Colonic mucosa (tissue), 4 donors: Measurements from ENCODE around the gene PHF12. TPM values are rescaled to one million over a fixed set of nuclear protein-coding genes. Genes with fewer than 3 reads are reported as not detected.

Experiments
- DNase-seq: peaks from one replicate; pipeline ENCODE4 v3.0.0-alpha.2; 2020
- H3K27ac ChIP-seq: fragments of 200-600 bp; one replicate; pipeline ENCODE4 v1.8.0; 2021
- H3K27me3 ChIP-seq: fragments of 200-600 bp; one replicate; pipeline ENCODE4 v1.8.0; 2021
- H3K36me3 ChIP-seq: fragments of 200-600 bp; one replicate; pipeline ENCODE4 v1.8.0; 2021
- H3K4me1 ChIP-seq: fragments of 200-600 bp; one replicate; pipeline ENCODE4 v1.8.0; 2021; ENCODE audit warnings: mild to moderate bottlenecking
- H3K4me3 ChIP-seq: fragments of 200-600 bp; one replicate; pipeline ENCODE4 v1.8.0; 2021
- H3K9ac ChIP-seq, 2 donors: one replicate each; pipeline ENCODE4 v1.7.0; 2013; ENCODE audit warnings: control low read depth in 2 of 2, low read depth in 2 of 2, low read length in 2 of 2
- H3K9me3 ChIP-seq: fragments of 200-600 bp; one replicate; pipeline ENCODE4 v1.8.0; 2021
- CTCF ChIP-seq: fragments of 200-600 bp; IDR thresholded peaks from one replicate; pipeline ENCODE4 v1.8.0; 2022; ENCODE audit warnings: antibody characterized with exemption, mild to moderate bottlenecking
- intact Hi-C: fragments of 100-400 bp; cut with DNase I; formaldehyde crosslinking; loops from one replicate; pipeline ENCODE4 v1.14.1; 2022
- total RNA-seq, 2 donors: library from RNA; stranded (reverse); fragmentation: NEBNext Ultra II Directional in 1 of 2; extraction: Animal tissue kit (Norgen Biotek cat#: 25700) in 1 of 2; gene quantifications; one replicate each; pipeline ENCODE4 v1.2.1, GENCODE V29; 2021
- donor health status: healthy.
- donor health status: DM: no; HTN: no; CAD: no.
- donor health status: DM: no; HTN: no; CAD: no.

The PHF12 gene
- total RNA-seq, 2 donors from 2014 or later = 37.7 to 42.2 TPM

GRCh38 chr17:28918295-28918694 lies 33.0 kb downstream of the PHF12 start:
- Histone ChIP-seq H3K4me1 (no peaks in the 10 kb centered on the region), H3K9me3 (no peaks in the 10 kb centered on the region), H3K27me3 (no peaks in the 10 kb centered on the region), H3K36me3 (peaks cover 18% of the 10 kb centered on the region), H3K9ac (no peak overlapping the region), H3K27ac (no peak overlapping the region), H3K4me3 (no peak overlapping the region)
- DNase-seq = no peak
- TF ChIP-seq CTCF = no peak
- intact Hi-C loops = loop anchor here (5.0 to 10.0 kb wide), 2 partner anchors 63 to 151 kb away; partner anchors contain the start of gene ERAL1

- intact Hi-C loops = loop anchor here (5.0 to 10.0 kb wide), 2 partner anchors 63 to 150 kb away; partner anchors contain the start of gene ERAL1
- H3K9me3 ChIP-seq = no peaks in the 10 kb centered on the region
- H3K4me1 ChIP-seq = no peaks in the 10 kb centered on the region
- peaks cover 22% of the 10 kb centered on the region for H3K36me3 ChIP-seq
- no peak for DNase-seq
- H3K9ac ChIP-seq = no peak overlapping the region
- TF ChIP-seq CTCF = no peak
- no peak overlapping the region for H3K4me3 ChIP-seq
- H3K27ac ChIP-seq = no peak overlapping the region
- H3K27me3 ChIP-seq = no peaks in the 10 kb centered on the region
Measured at GRCh38 chr17:28917465-28917864, 33.9 kb downstream of the PHF12 start.

GRCh38 chr17:28917029-28917428 lies 34.3 kb downstream of the PHF12 start:
- no peak for TF ChIP-seq CTCF
- H3K4me3 ChIP-seq = no peak overlapping the region
- no peaks in the 10 kb centered on the region for H3K9me3 ChIP-seq
- no peaks in the 10 kb centered on the region for H3K27me3 ChIP-seq
- peaks cover 22% of the 10 kb centered on the region for H3K36me3 ChIP-seq
- H3K4me1 ChIP-seq = no peaks in the 10 kb centered on the region
- H3K27ac ChIP-seq = no peak overlapping the region
- intact Hi-C loops = loop anchor here (5.0 to 10.0 kb wide), 2 partner anchors 62 to 150 kb away; partner anchors contain the start of gene ERAL1
- no peak overlapping the region for H3K9ac ChIP-seq
- DNase-seq = no peak

GRCh38 chr17:28916302-28916934 lies 34.9 kb downstream of the PHF12 start:
- intact Hi-C loops = loop anchor here (5.0 to 10.0 kb wide), 2 partner anchors 62 to 149 kb away; partner anchors contain the start of gene ERAL1
- no peaks in the 10 kb centered on the region for H3K9me3 ChIP-seq
- H3K27ac ChIP-seq = no peak overlapping the region
- H3K9ac ChIP-seq = no peak overlapping the region
- H3K4me1 ChIP-seq = peaks cover 5% of the 10 kb centered on the region
- H3K36me3 ChIP-seq = peaks cover 22% of the 10 kb centered on the region
- H3K4me3 ChIP-seq = no peak overlapping the region
- TF ChIP-seq CTCF = peak; percentile 55
- DNase-seq = peak; percentile 54
- H3K27me3 ChIP-seq = no peaks in the 10 kb centered on the region

GRCh38 chr17:28912938-28913333 lies 38.4 kb downstream of the PHF12 start:
- H3K36me3 ChIP-seq = peaks cover 30% of the 10 kb centered on the region
- no peak overlapping the region for H3K9ac ChIP-seq
- intact Hi-C loops = loop anchor here (10.0 kb wide), 1 partner anchor 58 kb away; the partner anchor contains the start of gene ERAL1
- no peaks in the 10 kb centered on the region for H3K9me3 ChIP-seq
- TF ChIP-seq CTCF = no peak
- DNase-seq = no peak
- no peaks in the 10 kb centered on the region for H3K27me3 ChIP-seq
- H3K27ac ChIP-seq = no peak overlapping the region
- H3K4me1 ChIP-seq = peaks cover 5% of the 10 kb centered on the region
- H3K4me3 ChIP-seq = no peak overlapping the region
